H9 (cell line): ENCODE results near the gene RAD23A. TPM values are rescaled to one million over a fixed set of nuclear protein-coding genes. Genes with fewer than 3 reads are reported as not detected.

Experiments
- DNase-seq: peaks from one replicate; pipeline ENCODE4 v3.0.0-alpha.2; 2017
- H2AFZ ChIP-seq: one replicate; pipeline ENCODE4 v1.6.1; 2013; ENCODE audit warnings: mild to moderate bottlenecking, low read length, control low read depth, moderate library complexity
- H2AK5ac ChIP-seq: 2 replicates; pipeline ENCODE4 v1.6.1; 2013; ENCODE audit warnings: low read length, control low read depth, mixed read lengths; ENCODE audit not compliant: insufficient read length
- H2BK120ac ChIP-seq: one replicate; pipeline ENCODE4 v1.6.1; 2013; ENCODE audit warnings: low read depth, mild to moderate bottlenecking, low read length, control low read depth, inconsistent platforms; ENCODE audit not compliant: poor library complexity, severe bottlenecking
- H2BK12ac ChIP-seq: 2 replicates; pipeline ENCODE4 v1.6.1; 2013; ENCODE audit warnings: low read length, control low read depth, mixed read lengths, low read depth; ENCODE audit not compliant: insufficient read length
- H2BK15ac ChIP-seq: 2 replicates; pipeline ENCODE4 v1.6.1; 2013; ENCODE audit warnings: low read depth, low read length, control low read depth
- H2BK20ac ChIP-seq: one replicate; pipeline ENCODE4 v1.6.1; 2013; ENCODE audit warnings: low read depth, mild to moderate bottlenecking, low read length, control low read depth, inconsistent platforms; ENCODE audit not compliant: poor library complexity, severe bottlenecking
- H2BK5ac ChIP-seq: 2 replicates; pipeline ENCODE4 v1.6.1; 2013; ENCODE audit warnings: low read length, control low read depth, mixed read lengths; ENCODE audit not compliant: insufficient read length
- H3K14ac ChIP-seq: 2 replicates; pipeline ENCODE4 v1.6.1; 2013; ENCODE audit warnings: low read length, control low read depth; ENCODE audit not compliant: insufficient read depth
- H3K18ac ChIP-seq: 2 replicates; pipeline ENCODE4 v1.6.1; 2013; ENCODE audit warnings: low read depth, mild to moderate bottlenecking, mixed read lengths, low read length, control low read depth; ENCODE audit not compliant: insufficient read length
- H3K23ac ChIP-seq: 2 replicates; pipeline ENCODE4 v1.6.1; 2013; ENCODE audit warnings: low read length, control low read depth, mixed read lengths, low read depth; ENCODE audit not compliant: insufficient read length
- H3K23me2 ChIP-seq: 2 replicates; pipeline ENCODE4 v1.6.1; 2013; ENCODE audit warnings: low read depth, mild to moderate bottlenecking, mixed read lengths, low read length, control low read depth; ENCODE audit not compliant: insufficient read length, poor library complexity, severe bottlenecking
- H3K27ac ChIP-seq: 2 replicates; pipeline ENCODE4 v1.5.1; 2013; ENCODE audit warnings: low read length, control low read depth, mixed read lengths, low read depth; ENCODE audit not compliant: insufficient read length
- H3K27me3 ChIP-seq: 2 replicates; pipeline ENCODE4 v1.6.1; 2013; ENCODE audit warnings: low read length, control low read depth, inconsistent platforms; ENCODE audit not compliant: insufficient read depth
- H3K4ac ChIP-seq: 2 replicates; pipeline ENCODE4 v1.6.1; 2013; ENCODE audit warnings: low read depth, mild to moderate bottlenecking, control low read depth, inconsistent platforms, low read length, moderate library complexity
- H3K4me1 ChIP-seq: 2 replicates; pipeline ENCODE4 v1.6.1; 2013; ENCODE audit warnings: low read length, control low read depth, inconsistent platforms; ENCODE audit not compliant: insufficient read depth
- H3K4me2 ChIP-seq: 2 replicates; pipeline ENCODE4 v1.6.1; 2013; ENCODE audit warnings: low read length, control low read depth, mixed read lengths; ENCODE audit not compliant: insufficient read length, insufficient read depth
- H3K56ac ChIP-seq: 2 replicates; pipeline ENCODE4 v1.6.1; 2013; ENCODE audit warnings: low read depth, mild to moderate bottlenecking, mixed read lengths, low read length, control low read depth; ENCODE audit not compliant: insufficient read length
- H3K79me1 ChIP-seq: 2 replicates; pipeline ENCODE4 v1.6.1; 2013; ENCODE audit warnings: low read depth, mild to moderate bottlenecking, moderate library complexity, low read length, control low read depth, inconsistent platforms; ENCODE audit not compliant: insufficient read depth, poor library complexity, severe bottlenecking
- H3K79me2 ChIP-seq: 2 replicates; pipeline ENCODE4 v1.6.1; 2013; ENCODE audit warnings: low read length, control low read depth, inconsistent platforms; ENCODE audit not compliant: insufficient read depth
- H3K9ac ChIP-seq: 2 replicates; pipeline ENCODE4 v1.6.1; 2013; ENCODE audit warnings: low read length, control low read depth, mixed read lengths; ENCODE audit not compliant: insufficient read length; ENCODE audit errors: extremely low read depth
- H3K9me3 ChIP-seq: one replicate; pipeline ENCODE4 v1.6.1; 2013; ENCODE audit warnings: low read depth, low read length, inconsistent platforms; ENCODE audit not compliant: control insufficient read depth
- H3T11ph ChIP-seq: one replicate; pipeline ENCODE4 v1.6.1; 2013; ENCODE audit warnings: mild to moderate bottlenecking, low read length, control low read depth, inconsistent platforms
- H4K20me1 ChIP-seq: one replicate; pipeline ENCODE4 v1.6.1; 2013; ENCODE audit not compliant: control insufficient read depth, insufficient read length, insufficient read depth
- H4K5ac ChIP-seq: 2 replicates; pipeline ENCODE4 v1.6.1; 2013; ENCODE audit warnings: low read depth, mild to moderate bottlenecking, mixed read lengths, low read length, control low read depth; ENCODE audit not compliant: insufficient read length
- H4K8ac ChIP-seq: replicated peaks from 2 replicates; pipeline ENCODE4 v1.6.1; 2013; ENCODE audit warnings: low read length, control low read depth, mixed read lengths, low read depth; ENCODE audit not compliant: insufficient read length
- H4K91ac ChIP-seq: 2 replicates; pipeline ENCODE4 v1.6.1; 2013; ENCODE audit warnings: low read depth, mild to moderate bottlenecking, moderate library complexity, mixed read lengths, low read length, control low read depth; ENCODE audit not compliant: insufficient read length
- H3K27ac Mint-ChIP-seq, 3 experiments: 2 replicates in 2 of 3; 3 replicates in 1 of 3; pipeline ENCODE4 v1.8.0; 2020 to 2021; ENCODE audit warnings: mixed read lengths in 3 of 3, mild to moderate bottlenecking in 1 of 3, moderate library complexity in 1 of 3
- H3K27me3 Mint-ChIP-seq: 2 replicates; pipeline ENCODE4 v1.8.0; 2021; ENCODE audit warnings: low read depth, mild to moderate bottlenecking, moderate library complexity, mixed read lengths
- H3K36me3 Mint-ChIP-seq, 3 experiments: 2 replicates in 2 of 3; 3 replicates in 1 of 3; pipeline ENCODE4 v1.8.0; 2020 to 2021; ENCODE audit warnings: low read depth in 3 of 3, mixed read lengths in 3 of 3; ENCODE audit not compliant: insufficient read depth in 1 of 3
- H3K4me1 Mint-ChIP-seq, 2 experiments: 2 replicates each; pipeline ENCODE4 v1.8.0; 2020; ENCODE audit warnings: mixed read lengths in 2 of 2
- H3K4me3 Mint-ChIP-seq, 2 experiments: 2 replicates in 1 of 2; 3 replicates in 1 of 2; pipeline ENCODE4 v1.8.0; 2020 to 2021; ENCODE audit warnings: mild to moderate bottlenecking in 2 of 2, mixed read lengths in 2 of 2, moderate library complexity in 1 of 2
- H3K9me3 Mint-ChIP-seq, 2 experiments: 2 replicates in 1 of 2; 3 replicates in 1 of 2; pipeline ENCODE4 v1.8.0; 2020; ENCODE audit warnings: mild to moderate bottlenecking in 2 of 2, mixed read lengths in 2 of 2, moderate library complexity in 1 of 2
- CTCF ChIP-seq: fragments of 200-600 bp; sonication (generic); conservative IDR thresholded peaks from 3 replicates; pipeline ENCODE4 v1.8.0; 2021; ENCODE audit warnings: antibody characterized with exemption, mild to moderate bottlenecking
- WGBS: extraction: QIAGEN DNeasy Blood & Tissue Kit; methylation state at CpG from one replicate; pipeline ENCODE4 v1.1.7; 2013; ENCODE audit warnings: missing lambda C conversion rate, low lambda C conversion rate, mixed read lengths; ENCODE audit not compliant: insufficient read length; ENCODE audit errors: extremely low coverage; 5-methylcytosine and 5-hydroxymethylcytosine counted together
- total RNA-seq: library from RNA; stranded (reverse); gene quantifications from 2 replicates; pipeline ENCODE4 v1.2.1, GENCODE V29; 2021

Gene RAD23A
- total RNA-seq, 1 experiment from 2014 or later, result 62.2 TPM

DNA sequence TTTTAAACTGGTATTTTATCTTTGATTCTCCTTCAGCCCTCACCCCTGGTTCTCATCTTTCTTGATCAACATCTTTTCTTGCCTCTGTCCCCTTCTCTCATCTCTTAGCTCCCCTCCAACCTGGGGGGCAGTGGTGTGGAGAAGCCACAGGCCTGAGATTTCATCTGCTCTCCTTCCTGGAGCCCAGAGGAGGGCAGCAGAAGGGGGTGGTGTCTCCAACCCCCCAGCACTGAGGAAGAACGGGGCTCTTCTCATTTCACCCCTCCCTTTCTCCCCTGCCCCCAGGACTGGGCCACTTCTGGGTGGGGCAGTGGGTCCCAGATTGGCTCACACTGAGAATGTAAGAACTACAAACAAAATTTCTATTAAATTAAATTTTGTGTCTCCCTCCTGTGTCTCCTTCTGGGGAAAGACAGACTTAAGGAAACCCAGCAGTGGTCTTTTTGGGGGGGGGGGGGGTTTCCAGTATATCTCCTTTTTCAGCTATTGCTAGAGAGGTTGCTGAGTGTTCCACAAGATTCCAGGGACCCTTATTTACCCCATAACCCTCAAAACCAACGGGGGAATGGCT is 1.5 kb upstream of the RAD23A start:
- Mint-ChIP-seq H3K4me1 (peaks cover 21 to 39% of the 10 kb centered on the region in 2 experiments), H3K4me3 (no peak overlapping the region), H3K36me3 (peaks cover 61 to 83% (median 75%) of the 10 kb centered on the region in 3 experiments), H3K9me3 (peaks cover 0 to 3% of the 10 kb centered on the region in 2 experiments; a peak in 1 of 5 replicates), H3K27me3 (no peaks in the 10 kb centered on the region), H3K27ac (peak overlapping the region in 1 of 3 experiments; percentile 93; a peak in 3 of 7 replicates)
- Histone ChIP-seq H3K23me2 (peaks cover 3% of the 10 kb centered on the region), H4K5ac (no peak overlapping the region), H3K79me2 (peaks cover 3% of the 10 kb centered on the region; the same call in 1 of the 2 replicates), H3K27me3 (no peaks in the 10 kb centered on the region), H4K20me1 (no peaks in the 10 kb centered on the region), H3K27ac (no peak overlapping the region), H3K14ac (no peak overlapping the region), H3K4ac (no peak overlapping the region), H3K4me1 (no peaks in the 10 kb centered on the region), H3T11ph (no peak overlapping the region), H3K4me2 (no peak overlapping the region), H4K91ac (no peak overlapping the region), H3K18ac (no peak overlapping the region), H3K9ac (no peak overlapping the region), H2BK20ac (no peak overlapping the region), H3K9me3 (no peaks in the 10 kb centered on the region), H2AK5ac (no peak overlapping the region), H4K8ac (no peak overlapping the region), H3K23ac (no peak overlapping the region), H2BK12ac (no peak overlapping the region), H2BK120ac (no peak overlapping the region), H2BK5ac (no peak overlapping the region), H2BK15ac (no peak overlapping the region), H2AFZ (no peak overlapping the region), H3K79me1 (peaks cover 6% of the 10 kb centered on the region), H3K56ac (no peak overlapping the region)
- DNase-seq, result no peak
- no CpG with 5 or more reads among the region's 2 CpGs for WGBS
- no peak for TF ChIP-seq CTCF
